ENCODE results near the gene ADD1. TPM values are rescaled to one million over a fixed set of nuclear protein-coding genes. Genes with fewer than 3 reads are reported as not detected.

Gene ADD1
- total RNA-seq, 2 experiments from 2014 or later: 196 to 206 TPM

GRCh38 chr4:2824329-2824835 is 19.3 kb upstream of the ADD1 start:
- H3K9me3 Mint-ChIP-seq (ENCODE audit: low read depth): no peaks in the 10 kb centered on the region
- ChIA-PET POLR2A (no interaction called here), CTCF (no interaction called here)
- peaks cover 4% of the 10 kb centered on the region for H3K4me1 Mint-ChIP-seq
- H3K36me3 Mint-ChIP-seq (ENCODE audit: low read depth): peaks cover 32% of the 10 kb centered on the region
- ATAC-seq (no peak), DNase-seq (no peak)
- intact Hi-C loops (cut with DNase I, micrococcal nuclease): no loop called here
- H3K27ac Mint-ChIP-seq: no peak overlapping the region
- H3K4me3 Mint-ChIP-seq: no peak overlapping the region
- H3K27me3 Mint-ChIP-seq: no peaks in the 10 kb centered on the region

DNA sequence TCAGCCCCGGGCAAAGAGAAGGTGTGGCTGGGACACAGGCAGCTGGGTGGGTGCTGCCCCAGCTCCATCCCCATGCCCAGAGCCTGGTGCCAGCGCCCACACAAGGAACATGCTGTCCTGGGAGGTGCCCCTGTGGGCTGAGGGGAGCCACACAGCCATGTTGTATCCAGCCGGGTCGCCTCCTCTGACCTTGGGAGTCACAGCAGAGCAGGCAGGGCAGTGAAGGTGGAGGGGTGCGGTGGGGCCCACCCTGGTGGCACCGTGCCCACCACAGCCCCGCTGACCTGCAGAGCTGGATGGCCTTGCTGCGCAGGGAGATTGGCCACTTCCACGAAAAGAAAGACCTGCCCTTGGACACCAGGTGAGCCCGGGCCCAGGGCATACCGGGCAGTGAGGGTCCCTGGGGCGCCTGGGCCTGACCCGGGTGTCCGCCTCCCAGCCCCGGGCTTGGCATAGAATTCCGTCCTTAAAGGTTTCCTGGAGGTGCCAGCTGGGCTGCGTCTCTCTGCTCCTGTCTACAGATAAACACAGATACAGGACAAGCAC is 18.7 kb upstream of the ADD1 start:
- Mint-ChIP-seq H3K9me3 (ENCODE audit: low read depth) (no peaks in the 10 kb centered on the region), H3K4me3 (no peak overlapping the region), H3K27me3 (no peaks in the 10 kb centered on the region), H3K27ac (no peak overlapping the region), H3K36me3 (ENCODE audit: low read depth) (peaks cover 33% of the 10 kb centered on the region), H3K4me1 (no peaks in the 10 kb centered on the region)
- CTCF ChIA-PET: no interaction called here
- ATAC-seq (no peak), DNase-seq (no peak)
- POLR2A ChIA-PET: no interaction called here
- intact Hi-C loops (cut with DNase I, micrococcal nuclease): no loop called here

DNA sequence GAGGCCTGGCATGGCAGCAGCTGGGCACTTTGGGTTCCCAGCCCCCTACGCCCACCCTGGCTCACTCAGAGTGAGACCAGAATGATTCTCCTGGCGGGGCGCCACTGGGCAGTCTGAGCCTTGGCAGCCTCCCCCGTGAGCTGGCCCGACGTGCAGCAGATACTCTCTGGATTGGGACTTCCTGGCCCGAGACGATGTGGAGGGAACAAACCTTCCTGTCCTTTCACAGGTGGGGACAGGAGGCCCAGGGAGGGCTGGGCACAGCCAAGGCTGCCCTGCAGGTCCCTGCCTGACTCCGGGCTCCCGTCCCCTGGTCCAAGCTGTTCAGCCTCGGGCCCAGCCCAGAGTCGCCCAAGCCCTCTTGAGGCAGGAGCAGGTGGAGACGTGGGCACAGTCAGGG is 17.9 kb upstream of the ADD1 start:
- Mint-ChIP-seq H3K4me3 (no peak overlapping the region), H3K9me3 (ENCODE audit: low read depth) (no peaks in the 10 kb centered on the region), H3K36me3 (ENCODE audit: low read depth) (peaks cover 33% of the 10 kb centered on the region), H3K27me3 (no peaks in the 10 kb centered on the region), H3K4me1 (no peaks in the 10 kb centered on the region), H3K27ac (no peak overlapping the region)
- CTCF ChIA-PET: no interaction called here
- no peak for DNase-seq
- no peak for ATAC-seq
- intact Hi-C loops (cut with DNase I, micrococcal nuclease): no loop called here
- POLR2A ChIA-PET: no interaction called here

DNA sequence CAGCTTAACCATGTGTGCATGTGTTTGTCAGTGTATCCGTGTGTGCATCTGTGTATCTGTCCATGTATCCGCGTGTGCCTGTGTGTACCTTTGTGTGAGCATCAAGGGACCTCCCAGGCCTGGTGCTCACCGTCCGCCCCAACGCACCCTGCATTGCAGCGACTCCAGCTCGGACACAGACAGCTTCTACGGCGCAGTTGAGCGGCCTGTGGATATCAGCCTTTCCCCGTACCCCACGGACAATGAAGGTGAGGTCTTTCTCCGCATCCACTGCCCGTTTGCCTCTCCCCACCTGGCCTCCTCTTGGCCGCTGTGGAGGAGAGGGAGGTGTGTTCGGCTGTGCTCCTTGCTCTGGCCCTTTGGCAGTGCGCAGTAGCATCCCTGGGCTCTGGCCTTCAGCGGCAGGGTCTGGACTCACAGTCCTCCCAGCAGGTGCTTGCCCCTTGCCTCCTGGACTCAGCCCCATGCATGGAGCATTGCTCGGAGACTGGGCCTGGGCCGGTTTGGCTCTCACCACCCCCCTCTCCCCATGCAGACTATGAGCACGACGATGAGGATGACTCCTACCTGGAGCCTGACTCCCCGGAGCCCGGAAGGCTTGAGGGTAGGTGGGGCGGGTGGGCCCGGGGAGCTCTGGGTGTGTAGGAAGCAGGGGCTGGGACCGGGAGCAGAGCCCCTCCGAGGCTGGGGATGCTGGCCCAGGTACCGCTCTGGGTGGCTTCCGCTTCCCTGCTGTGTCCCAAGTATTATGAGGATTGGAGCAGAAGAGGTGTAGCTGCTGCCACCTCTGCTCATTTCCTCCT is 16.4 kb upstream of the ADD1 start:
- no peak overlapping the region for H3K4me3 Mint-ChIP-seq
- intact Hi-C loops (cut with DNase I, micrococcal nuclease): no loop called here
- no peaks in the 10 kb centered on the region for H3K4me1 Mint-ChIP-seq
- no peak overlapping the region for H3K27ac Mint-ChIP-seq
- ChIA-PET POLR2A (no interaction called here), CTCF (no interaction called here)
- H3K36me3 Mint-ChIP-seq (ENCODE audit: low read depth): peaks cover 33% of the 10 kb centered on the region
- H3K9me3 Mint-ChIP-seq (ENCODE audit: low read depth): no peaks in the 10 kb centered on the region
- no peaks in the 10 kb centered on the region for H3K27me3 Mint-ChIP-seq
- no peak for DNase-seq
- no peak for ATAC-seq

DNA sequence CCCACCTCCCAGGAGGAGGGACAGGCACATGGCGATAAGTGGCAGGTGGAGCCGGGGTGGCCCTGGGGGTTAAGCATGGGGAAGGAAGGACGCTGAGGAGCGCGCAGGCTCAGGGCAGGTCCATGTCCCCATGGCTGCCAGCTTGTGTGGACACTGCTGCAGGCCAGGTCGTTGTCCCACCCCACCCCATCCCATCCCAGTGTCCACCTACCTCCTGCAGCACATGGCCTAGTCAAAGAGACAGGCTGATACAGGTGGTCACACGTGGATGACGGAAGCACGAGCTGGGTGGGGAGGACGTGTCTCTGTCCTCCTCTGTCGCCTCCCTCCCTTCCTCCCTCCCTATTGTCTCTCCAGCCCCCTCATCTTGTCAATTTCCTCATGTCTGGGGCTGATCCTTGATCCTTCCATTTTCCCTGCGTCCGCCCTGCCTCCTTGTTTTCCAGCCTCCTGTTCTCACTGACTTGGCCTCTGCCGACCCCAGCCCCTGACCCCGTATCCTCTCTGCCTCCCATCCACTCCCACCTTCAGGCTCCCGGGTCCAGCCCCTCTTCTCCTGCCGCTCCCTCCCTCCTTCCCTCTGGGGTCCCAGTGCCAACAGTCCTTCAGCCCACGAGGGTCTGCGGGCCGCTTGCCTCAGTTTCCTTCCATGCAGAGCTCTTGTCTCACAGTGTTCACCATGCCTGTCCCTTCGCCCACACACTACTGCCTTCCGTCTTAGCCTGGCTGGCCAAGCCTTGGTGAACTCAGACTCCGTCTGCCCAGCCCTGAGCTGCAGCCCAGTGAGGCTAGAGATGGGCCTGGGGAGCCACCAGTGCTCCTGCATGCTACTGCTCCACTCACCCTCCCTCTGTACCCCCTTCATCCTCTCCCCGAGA is 15.5 kb upstream of the ADD1 start:
- intact Hi-C loops (cut with DNase I, micrococcal nuclease): no loop called here
- DNase-seq: no peak

GRCh38 chr4:2828758-2829181 is 14.9 kb upstream of the ADD1 start:
- CTCF ChIA-PET: no interaction called here
- Mint-ChIP-seq H3K4me1 (no peaks in the 10 kb centered on the region), H3K9me3 (ENCODE audit: low read depth) (no peaks in the 10 kb centered on the region), H3K27ac (no peak overlapping the region), H3K4me3 (no peak overlapping the region), H3K27me3 (no peaks in the 10 kb centered on the region), H3K36me3 (ENCODE audit: low read depth) (peaks cover 43% of the 10 kb centered on the region)
- POLR2A ChIA-PET: no interaction called here
- no peak for DNase-seq
- intact Hi-C loops (cut with DNase I, micrococcal nuclease): no loop called here
- no peak for ATAC-seq

More for the DNA sequence above, 15.5 kb upstream of the ADD1 start:
- no peaks in the 10 kb centered on the region for H3K4me1 Mint-ChIP-seq
- CTCF ChIA-PET: interaction anchor here (0.6 kb wide), 1 partner anchor 1997 kb away, joined by 3 read pairs; no protein-coding TSS in a partner anchor
- H3K9me3 Mint-ChIP-seq (ENCODE audit: low read depth): no peaks in the 10 kb centered on the region
- ATAC-seq: no peak
- peaks cover 37% of the 10 kb centered on the region for H3K36me3 Mint-ChIP-seq (ENCODE audit: low read depth)
- no peak overlapping the region for H3K4me3 Mint-ChIP-seq
- POLR2A ChIA-PET: no interaction called here
- no peaks in the 10 kb centered on the region for H3K27me3 Mint-ChIP-seq
- no peak overlapping the region for H3K27ac Mint-ChIP-seq

GRCh38 chr4:2829321-2829932 is 14.2 kb upstream of the ADD1 start:
- CTCF ChIA-PET: no interaction called here
- POLR2A ChIA-PET: no interaction called here
- H3K27me3 Mint-ChIP-seq: no peaks in the 10 kb centered on the region
- DNase-seq (no peak), ATAC-seq (no peak)
- no peak overlapping the region for H3K27ac Mint-ChIP-seq
- H3K9me3 Mint-ChIP-seq (ENCODE audit: low read depth): no peaks in the 10 kb centered on the region
- H3K4me3 Mint-ChIP-seq: no peak overlapping the region
- peaks cover 2% of the 10 kb centered on the region for H3K4me1 Mint-ChIP-seq
- H3K36me3 Mint-ChIP-seq (ENCODE audit: low read depth): peaks cover 37% of the 10 kb centered on the region
- intact Hi-C loops (cut with DNase I, micrococcal nuclease): no loop called here

DNA sequence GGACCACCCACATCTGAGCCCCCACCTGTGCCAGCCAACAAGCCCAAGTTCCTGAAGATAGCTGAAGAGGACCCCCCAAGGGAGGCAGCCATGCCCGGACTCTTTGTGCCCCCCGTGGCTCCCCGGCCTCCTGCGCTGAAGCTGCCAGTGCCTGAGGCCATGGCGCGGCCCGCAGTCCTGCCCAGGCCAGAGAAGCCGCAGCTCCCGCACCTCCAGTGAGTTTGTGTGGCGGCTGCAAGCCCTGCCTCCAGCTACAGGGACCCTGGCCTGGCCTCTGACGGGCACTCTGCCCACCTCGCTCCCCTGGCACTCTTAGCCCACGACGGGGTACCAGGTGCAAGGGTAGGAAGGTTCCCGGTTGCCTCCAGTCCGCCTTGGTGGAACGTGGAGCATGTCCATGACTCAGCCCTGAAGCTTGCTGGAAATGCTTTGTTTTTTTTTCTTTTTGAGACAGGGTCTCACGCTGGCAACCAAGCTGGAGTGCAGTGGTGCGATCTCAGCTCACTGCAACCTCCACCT is 13.7 kb upstream of the ADD1 start:
- ATAC-seq: no peak
- ChIA-PET POLR2A (no interaction called here), CTCF (no interaction called here)
- no peak overlapping the region for H3K27ac Mint-ChIP-seq
- H3K27me3 Mint-ChIP-seq: no peaks in the 10 kb centered on the region
- intact Hi-C loops (cut with DNase I, micrococcal nuclease): no loop called here
- H3K4me3 Mint-ChIP-seq: no peak overlapping the region
- no peak for DNase-seq
- peaks cover 8% of the 10 kb centered on the region for H3K4me1 Mint-ChIP-seq
- H3K36me3 Mint-ChIP-seq (ENCODE audit: low read depth): peaks cover 36% of the 10 kb centered on the region
- H3K9me3 Mint-ChIP-seq (ENCODE audit: low read depth): no peaks in the 10 kb centered on the region

DNA sequence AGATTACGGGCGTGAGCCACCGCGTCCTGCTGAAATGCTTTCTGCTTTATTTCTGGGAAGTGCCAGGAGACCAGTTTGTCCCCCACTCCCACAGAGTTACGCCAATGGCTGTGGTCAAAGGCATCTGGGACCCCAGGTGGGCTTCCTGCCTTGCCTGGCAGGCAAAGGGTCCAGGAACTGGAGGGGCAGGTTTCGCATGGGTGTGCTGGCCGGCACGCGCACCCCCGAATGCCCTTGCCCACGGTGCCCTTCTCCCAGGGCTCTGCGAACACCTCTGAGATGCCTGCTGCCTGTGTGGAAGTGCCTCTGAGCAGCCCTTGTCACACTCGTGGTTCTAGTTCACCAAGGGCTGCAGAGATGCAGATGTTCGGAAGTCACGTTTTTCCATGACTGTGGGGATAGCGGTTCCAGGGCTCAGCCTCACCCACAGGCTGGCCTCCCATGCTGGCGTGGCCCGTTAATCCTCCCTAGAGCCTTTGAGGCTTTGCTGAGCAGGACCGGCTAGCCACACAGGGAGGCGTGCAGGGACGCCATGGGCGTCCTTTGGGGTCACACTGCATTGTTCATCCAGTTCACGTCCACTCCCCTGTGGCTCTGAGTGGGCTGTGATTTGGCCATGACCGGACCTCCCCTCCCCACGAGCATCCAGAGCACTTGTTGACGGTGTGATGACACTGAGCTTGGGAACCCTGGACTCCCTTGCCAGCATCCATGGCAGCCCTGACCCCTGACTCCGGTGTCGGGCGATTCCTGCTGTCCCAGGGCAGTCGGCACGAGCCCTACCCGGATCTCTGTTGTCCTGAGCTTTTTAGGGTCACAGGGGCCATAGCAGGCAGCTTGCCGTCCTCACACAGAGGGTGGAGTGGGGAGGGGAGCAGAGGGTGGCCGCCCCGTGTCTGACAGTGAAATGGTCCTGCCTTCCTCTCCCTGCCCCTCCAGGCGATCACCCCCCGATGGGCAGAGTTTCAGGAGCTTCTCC is 12.7 kb upstream of the ADD1 start:
- no peak for ATAC-seq
- Mint-ChIP-seq H3K4me1 (peaks cover 12% of the 10 kb centered on the region), H3K36me3 (ENCODE audit: low read depth) (peaks cover 30% of the 10 kb centered on the region), H3K27ac (no peak overlapping the region), H3K27me3 (no peaks in the 10 kb centered on the region), H3K9me3 (ENCODE audit: low read depth) (no peaks in the 10 kb centered on the region), H3K4me3 (no peak overlapping the region)
- ChIA-PET POLR2A (no interaction called here), CTCF (no interaction called here)
- intact Hi-C loops (cut with DNase I, micrococcal nuclease): no loop called here
- no peak for DNase-seq

- no peaks in the 10 kb centered on the region for H3K9me3 Mint-ChIP-seq (ENCODE audit: low read depth)
- no peak for DNase-seq
- CTCF ChIA-PET: no interaction called here
- no peak for ATAC-seq
- intact Hi-C loops (cut with DNase I, micrococcal nuclease): no loop called here
- peaks cover 17% of the 10 kb centered on the region for H3K4me1 Mint-ChIP-seq
- H3K36me3 Mint-ChIP-seq (ENCODE audit: low read depth): peaks cover 24% of the 10 kb centered on the region
- no peak overlapping the region for H3K4me3 Mint-ChIP-seq
- no peak overlapping the region for H3K27ac Mint-ChIP-seq
- H3K27me3 Mint-ChIP-seq: no peaks in the 10 kb centered on the region
- POLR2A ChIA-PET: no interaction called here
These were observed 11.9 kb upstream of the ADD1 start for GRCh38 chr4:2831611-2832308.
